A673 (cell line): ENCODE results near the gene TRIM71. TPM values are rescaled to one million over a fixed set of nuclear protein-coding genes. Genes with fewer than 3 reads are reported as not detected.
A peak's percentile ranks its signal among the peaks of the same experiment; 100 is the strongest.

Experiments used
- Bru-seq: library from RNA; stranded (reverse); fragments of 400-500 nt; gene quantifications from one replicate; lab custom pipeline; 2021; lab: Mats Ljungman, UMichigan
- BruChase-seq, 2 experiments: library from RNA; stranded (reverse); fragments of 400-500 nt; gene quantifications; one replicate each; lab custom pipeline; 2021; lab: Mats Ljungman, UMichigan
- BruUV-seq: library from RNA; stranded (reverse); fragments of 400-500 nt; replicated peaks from 2 replicates; lab custom pipeline; 2021; lab: Mats Ljungman, UMichigan
- CTCF ChIA-PET: fragments of 300-600 bp; sonication (Branson Sonifier 250); formaldehyde crosslinking; loops from one replicate; lab custom pipeline; 2022; ENCODE audit warnings: antibody characterized with exemption; lab: Charles Lee
- POLR2A ChIA-PET: fragments of 300-600 bp; sonication (Branson Sonifier 250); formaldehyde crosslinking; loops from one replicate; lab custom pipeline; 2022; ENCODE audit warnings: antibody characterized with exemption; ENCODE audit not compliant: low non-redundant PET; lab: Charles Lee
- DNase-seq: peaks from one replicate; pipeline ENCODE4 v3.0.0-alpha.2; 2015; ENCODE audit warnings: low spot score
- H3K27ac ChIP-seq: fragments of 200-600 bp; sonication (generic); 2 replicates; pipeline ENCODE4 v1.5.1; 2016; ENCODE audit warnings: mixed run types, low read depth, mild to moderate bottlenecking, mixed read lengths, antibody characterized with exemption, low read length; ENCODE audit not compliant: poor library complexity, severe bottlenecking
- H3K27me3 ChIP-seq: fragments of 200-600 bp; sonication (generic); replicated peaks from 2 replicates; pipeline ENCODE4 v1.6.1; 2017; ENCODE audit warnings: mixed run types, low read depth, mild to moderate bottlenecking, mixed read lengths, antibody characterized with exemption, low read length; ENCODE audit not compliant: insufficient read depth, poor library complexity
- H3K36me3 ChIP-seq: fragments of 200-600 bp; sonication (generic); 2 replicates; pipeline ENCODE4 v1.6.1; 2016; ENCODE audit warnings: mixed run types, mild to moderate bottlenecking, mixed read lengths, antibody characterized with exemption, low read length; ENCODE audit not compliant: insufficient read depth, poor library complexity, severe bottlenecking
- H3K4me1 ChIP-seq: fragments of 200-600 bp; sonication (generic); 2 replicates; pipeline ENCODE4 v1.6.1; 2017; ENCODE audit warnings: mixed run types, mild to moderate bottlenecking, mixed read lengths, antibody characterized with exemption, low read length; ENCODE audit not compliant: insufficient read depth, poor library complexity, severe bottlenecking
- H3K4me3 ChIP-seq: fragments of 200-600 bp; sonication (generic); 2 replicates; pipeline ENCODE4 v1.5.1; 2016; ENCODE audit warnings: low read depth, mixed run types, mild to moderate bottlenecking, mixed read lengths, low read length; ENCODE audit not compliant: poor library complexity, severe bottlenecking
- H3K9me3 ChIP-seq: fragments of 200-600 bp; sonication (generic); 2 replicates; pipeline ENCODE4 v1.6.1; 2016; ENCODE audit warnings: mixed run types, low read depth, mild to moderate bottlenecking, mixed read lengths, antibody characterized with exemption, low read length; ENCODE audit not compliant: poor library complexity, severe bottlenecking
- CTCF ChIP-seq: fragments of 300-800, 200-600 bp; sonication (generic); conservative IDR thresholded peaks from 2 replicates; pipeline ENCODE4 v1.5.1; 2017; ENCODE audit warnings: low read depth, mild to moderate bottlenecking, antibody characterized with exemption, low read length, moderate library complexity, mixed read lengths
- EZH2 ChIP-seq: fragments of 200-600 bp; sonication (generic); IDR thresholded peaks from 2 replicates; pipeline ENCODE4 v1.6.1; 2017; ENCODE audit warnings: borderline replicate concordance, low read depth, mild to moderate bottlenecking, mixed read lengths, antibody characterized with exemption, low read length; ENCODE audit not compliant: poor library complexity, severe bottlenecking
- intact Hi-C: fragments of 100-400 bp; cut with micrococcal nuclease; formaldehyde crosslinking; loops from one replicate; pipeline ENCODE4 v1.10.0; 2022; ENCODE audit not compliant: unreplicated experiment
- long read RNA-seq: library from polyadenylated mRNA; stranded (forward); transcript quantifications from one replicate; pipeline ENCODE4 v2.0.0, GENCODE V29; 2022
- total RNA-seq: library from RNA; stranded (reverse); gene quantifications from 2 replicates; pipeline ENCODE4 v1.2.3, GENCODE V29; 2021

TRIM71 gene
- 0.30 and 0.39 TPM in 2 replicates for total RNA-seq
- percentile 33 among the genes with signal in this experiment for Bru-seq, nascent RNA
- BruChase-seq, experiment 1, labeled RNA remaining after a 2-hour chase: percentile 31 among the genes with signal in this experiment
- percentile 32 among the genes with signal in this experiment for BruChase-seq, experiment 2, labeled RNA remaining after a 6-hour chase
- long read RNA-seq, partial matches to known transcripts: 1 of 1 reads
- long read RNA-seq, other reads (novel, unspliced or antisense): 0 of 1 reads

DNA sequence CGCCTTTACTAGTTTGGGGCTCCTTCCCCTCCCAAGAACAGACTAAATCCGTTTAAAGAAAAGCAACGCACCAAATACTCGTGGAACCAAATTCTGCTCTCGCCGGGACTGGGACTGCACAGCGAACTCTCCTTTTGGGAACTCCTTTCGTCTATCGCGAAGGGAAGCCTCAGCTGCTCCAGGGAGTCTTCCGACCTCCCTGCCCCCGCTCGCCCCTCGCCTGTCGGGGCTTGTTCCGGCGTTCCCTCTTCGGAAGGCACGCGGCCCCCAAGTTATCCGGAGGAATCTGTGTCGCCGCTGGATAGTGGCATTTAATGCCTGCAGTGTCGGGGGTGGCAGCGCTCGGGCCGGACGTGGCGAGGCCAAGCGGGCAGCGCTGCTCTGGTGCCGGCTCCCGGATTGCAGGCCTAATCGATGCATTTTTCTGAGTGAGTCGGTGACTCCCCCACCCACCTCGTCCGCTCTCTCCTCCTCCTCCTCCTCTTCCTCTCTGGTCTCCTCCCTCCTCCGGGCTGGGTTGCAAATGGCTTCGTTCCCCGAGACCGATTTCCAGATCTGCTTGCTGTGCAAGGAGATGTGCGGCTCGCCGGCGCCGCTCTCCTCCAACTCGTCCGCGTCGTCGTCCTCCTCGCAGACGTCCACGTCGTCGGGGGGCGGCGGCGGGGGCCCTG, at the start of gene TRIM71:
TRIM71 (plus strand) TSS at position 440 of the 671 bp plus-strand sequence; CDS start at position 524, 84 bp downstream.
- no peak for TF ChIP-seq CTCF
- peak; percentile 95 for TF ChIP-seq EZH2
- Histone ChIP-seq H3K36me3 (no peaks in the 10 kb centered on the region), H3K27ac (no peak within 1 kb of the TSS), H3K27me3 (peaks cover 75% of the 10 kb centered on the region), H3K4me1 (peaks cover 4% of the 10 kb centered on the region), H3K9me3 (peaks cover 10% of the 10 kb centered on the region), H3K4me3 (peak within 1 kb of the TSS; percentile 50)
- intact Hi-C loops: no loop called here
- BruUV-seq: no TSS peak
- POLR2A ChIA-PET: no interaction called here
- DNase-seq: peak; percentile 34
- CTCF ChIA-PET: no interaction called here

DNA sequence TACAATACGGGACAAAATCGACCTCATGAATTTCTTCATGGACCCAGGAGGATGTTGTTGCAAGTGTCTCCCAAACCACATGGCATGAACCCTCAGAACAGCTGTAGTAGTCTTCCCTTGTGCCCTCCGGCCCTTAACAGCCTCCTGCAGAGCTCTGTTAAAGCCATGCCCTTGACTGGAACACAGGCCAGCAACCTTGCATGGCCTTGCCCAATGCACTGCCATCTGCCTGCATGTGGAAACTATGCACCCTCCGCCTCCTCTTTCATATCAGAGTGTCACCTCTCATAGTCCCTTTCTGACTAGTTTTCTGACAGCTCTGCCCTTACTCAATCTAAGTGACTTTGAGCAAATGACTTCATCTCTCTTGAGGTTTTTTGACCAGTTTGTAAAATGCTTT, 39.4 kb upstream of the TRIM71 start:
- POLR2A ChIA-PET: interaction anchor here (0.6 kb wide), 1 partner anchor 87 kb away, joined by 8 read pairs; no protein-coding TSS in a partner anchor
- TF ChIP-seq EZH2 (no peak), CTCF (no peak)
- H3K4me3 ChIP-seq: no peak overlapping the region
- no peak overlapping the region for H3K27ac ChIP-seq
- H3K9me3 ChIP-seq: no peaks in the 10 kb centered on the region
- H3K4me1 ChIP-seq: peaks cover 7% of the 10 kb centered on the region
- no peak for DNase-seq
- H3K27me3 ChIP-seq: no peaks in the 10 kb centered on the region
- CTCF ChIA-PET: no interaction called here
- intact Hi-C loops: no loop called here
- no TSS peak for BruUV-seq
- no peaks in the 10 kb centered on the region for H3K36me3 ChIP-seq

DNA sequence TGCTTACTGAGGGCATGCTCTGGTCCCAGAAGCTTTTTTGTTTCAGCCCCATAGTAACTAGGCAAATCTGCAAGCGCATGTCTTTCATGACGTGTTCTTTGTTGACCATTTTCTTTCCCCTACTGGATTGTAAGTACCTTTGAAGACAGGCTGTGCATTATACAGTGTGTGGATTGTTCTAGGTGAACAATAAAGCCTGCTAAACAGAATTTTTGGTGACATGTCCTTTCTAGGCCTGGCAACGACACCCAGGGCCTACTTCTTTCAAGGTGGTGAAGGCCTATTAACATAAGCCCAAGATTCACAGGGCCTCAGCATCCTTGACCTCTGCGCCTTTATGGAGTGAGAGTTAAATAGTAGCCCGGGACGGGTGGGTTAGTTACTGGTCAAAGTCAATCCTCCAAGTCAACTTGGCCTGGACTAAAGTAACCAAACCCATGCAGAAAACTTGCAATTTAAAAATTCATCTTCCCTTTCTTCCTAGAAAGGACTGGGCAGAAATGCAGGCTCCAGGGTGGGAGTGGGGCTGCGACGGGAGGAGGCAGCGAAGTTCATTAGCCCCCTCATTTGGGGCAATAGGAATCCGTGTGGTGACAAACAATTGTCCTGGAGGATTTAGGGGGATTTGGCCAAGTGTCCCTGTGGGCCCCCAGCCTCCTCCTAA, 37.6 kb upstream of the TRIM71 start:
- BruUV-seq: no TSS peak

More for the DNA sequence above, 37.6 kb upstream of the TRIM71 start:
- Histone ChIP-seq H3K4me3 (peak overlapping the region; percentile 57), H3K27me3 (no peaks in the 10 kb centered on the region), H3K27ac (no peak overlapping the region), H3K4me1 (peaks cover 7% of the 10 kb centered on the region), H3K9me3 (no peaks in the 10 kb centered on the region), H3K36me3 (no peaks in the 10 kb centered on the region)
- CTCF ChIA-PET: interaction anchor here (0.6 kb wide), 1 partner anchor 562 kb away, joined by 4 read pairs; no protein-coding TSS in a partner anchor
- intact Hi-C loops: loop anchor here (5.0 kb wide), 1 partner anchor 48 kb away; no protein-coding TSS in a partner anchor
- TF ChIP-seq CTCF (no peak), EZH2 (no peak)
- DNase-seq: no peak
- POLR2A ChIA-PET: interaction anchor here (0.7 kb wide), 1 partner anchor 83 kb away, joined by 5 read pairs; no protein-coding TSS in a partner anchor
